NCI-H1694 (cell line): ENCODE data around the gene MEIS3.
A peak's percentile ranks its signal among the peaks of the same experiment; 100 is the strongest.

Source experiments
- DNase-seq: peaks from one replicate; lab custom pipeline; 2025; lab: John Stamatoyannopoulos, UW

Gene MEIS3

DNA sequence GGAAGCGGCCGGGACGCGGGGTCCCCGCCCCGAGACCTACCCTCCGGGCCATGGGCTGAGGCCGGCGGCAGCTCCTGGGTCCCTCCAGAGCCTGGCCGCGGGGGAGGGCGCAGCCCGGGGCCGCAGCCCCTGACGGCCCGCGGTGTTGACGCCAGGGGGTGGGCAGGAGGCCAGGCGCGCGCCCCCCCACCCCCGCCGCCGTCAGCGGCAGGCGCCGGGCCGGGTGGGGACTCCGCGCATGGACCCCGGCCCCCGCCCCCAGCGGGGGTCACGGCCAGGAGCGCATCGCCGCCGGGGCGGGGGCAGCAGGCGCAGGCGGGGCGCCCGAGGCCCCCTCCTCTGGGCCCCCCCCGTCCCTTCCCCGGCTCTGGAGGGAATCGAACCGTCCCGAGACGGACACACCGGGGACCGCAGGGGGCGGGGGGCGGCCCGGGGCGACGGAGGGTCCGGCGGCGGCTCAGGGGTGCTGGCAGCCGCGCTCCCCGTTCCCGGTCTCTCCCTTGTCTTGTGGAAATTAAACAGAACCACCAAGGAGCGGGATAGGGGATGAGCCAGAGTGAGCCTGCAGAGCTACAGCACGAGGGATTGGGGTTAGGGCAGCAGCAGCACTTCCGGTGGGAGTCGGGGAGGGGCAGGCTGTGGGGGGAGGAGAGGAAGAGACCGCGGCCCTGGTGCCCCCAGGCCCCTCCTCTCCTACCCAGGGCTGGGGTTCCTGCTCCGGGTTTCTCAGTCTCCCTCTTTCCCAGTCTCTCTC, at the start of gene MEIS3:
Gene MEIS3, minus strand, starts transcription at position 498 of the 754 bp plus-strand sequence. Its CDS starts 446 bp downstream, at position 52.
- DNase-seq = peak; percentile 13

DNA sequence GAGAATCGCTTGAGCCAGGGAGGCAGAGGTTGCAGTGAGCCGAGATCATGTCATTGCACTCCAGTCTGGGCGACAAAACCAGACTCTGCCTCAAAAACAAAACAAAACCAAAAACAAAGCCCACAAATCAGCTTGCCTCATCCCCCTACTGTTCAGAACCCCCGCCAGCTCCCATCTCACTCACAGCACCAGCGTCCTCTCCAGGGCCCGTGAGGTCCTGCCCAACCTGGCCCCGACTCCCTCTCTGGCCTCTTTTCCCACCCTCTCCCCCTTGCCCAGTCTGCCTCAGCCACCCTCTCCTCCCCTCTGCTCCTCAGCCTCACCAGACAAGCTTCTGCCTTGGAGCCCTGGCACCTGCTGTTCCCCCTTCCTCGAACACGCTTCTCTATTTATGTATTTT, 48.6 kb upstream of the MEIS3 start:
- DNase-seq = no peak

DNA sequence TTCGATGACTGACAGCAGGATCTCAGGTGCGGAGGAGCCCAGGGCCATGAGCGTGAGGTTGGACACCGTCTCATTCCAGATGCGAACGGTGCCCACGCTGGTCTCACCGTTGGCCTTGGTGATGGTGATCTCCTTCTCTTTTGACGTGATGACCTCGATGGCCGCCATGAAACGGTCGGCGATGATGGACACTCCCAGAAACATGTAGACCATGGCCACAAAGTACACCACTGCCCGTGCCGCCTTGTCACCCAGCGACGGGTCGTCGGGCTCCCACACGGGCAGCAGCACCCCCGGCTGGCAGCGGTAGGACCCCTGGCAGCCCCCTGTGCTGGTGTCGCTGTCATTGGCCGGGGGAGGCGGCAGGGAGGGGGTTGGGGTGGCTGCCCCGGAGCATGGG, 46.6 kb upstream of the MEIS3 start:
- DNase-seq = no peak

DNA sequence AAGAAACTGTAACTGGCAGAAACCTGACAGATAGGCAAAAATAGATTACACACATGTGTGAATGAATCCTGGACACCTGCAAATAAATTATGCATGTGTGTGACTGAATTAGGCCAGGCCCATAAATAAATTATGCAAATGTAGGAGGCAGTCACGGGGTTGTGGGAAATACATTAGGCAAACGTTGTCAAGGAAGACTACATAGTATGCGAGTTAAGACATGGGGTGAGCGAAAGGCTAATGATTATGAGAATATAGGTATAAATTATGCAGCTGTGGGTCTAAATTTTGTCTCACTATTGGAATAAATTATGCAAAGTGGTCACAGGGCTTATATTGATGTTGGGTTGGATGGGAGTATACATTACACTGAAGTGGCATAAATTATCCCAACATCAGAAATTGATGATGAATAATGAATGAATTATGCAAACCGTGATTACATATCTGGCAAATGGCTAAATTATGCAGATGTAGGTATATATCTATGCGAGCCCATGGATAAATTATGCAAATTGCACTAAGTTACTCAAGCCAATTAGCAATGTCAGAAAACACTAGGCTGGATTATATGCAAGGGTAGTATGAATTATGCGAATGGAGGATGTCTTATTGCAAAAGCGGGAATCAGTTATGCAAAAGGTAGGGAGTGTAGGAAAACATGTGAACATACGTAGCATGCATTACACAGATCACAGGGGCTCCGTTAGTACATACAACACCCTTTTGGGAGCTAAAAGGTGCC, 45.5 kb upstream of the MEIS3 start:
- no peak for DNase-seq

DNA sequence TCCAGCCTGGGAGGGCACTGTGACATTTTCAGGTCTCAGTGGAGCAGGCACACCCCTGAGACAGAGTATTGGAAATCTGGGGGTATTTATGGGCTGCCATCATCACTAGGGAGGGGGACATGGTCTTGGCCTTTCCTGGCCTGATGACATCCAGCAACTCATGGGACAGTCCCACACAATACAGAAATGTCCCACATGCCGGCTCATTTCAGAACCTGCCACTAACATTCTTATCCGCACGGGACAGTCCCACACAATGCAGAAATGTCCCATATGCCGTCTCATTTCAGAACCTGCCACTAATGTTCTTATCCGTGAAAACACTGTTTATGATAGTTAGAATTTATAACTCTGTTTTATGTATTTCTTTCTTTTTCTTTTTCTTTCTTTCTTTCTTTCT, 42.5 kb upstream of the MEIS3 start:
- DNase-seq = no peak

DNA sequence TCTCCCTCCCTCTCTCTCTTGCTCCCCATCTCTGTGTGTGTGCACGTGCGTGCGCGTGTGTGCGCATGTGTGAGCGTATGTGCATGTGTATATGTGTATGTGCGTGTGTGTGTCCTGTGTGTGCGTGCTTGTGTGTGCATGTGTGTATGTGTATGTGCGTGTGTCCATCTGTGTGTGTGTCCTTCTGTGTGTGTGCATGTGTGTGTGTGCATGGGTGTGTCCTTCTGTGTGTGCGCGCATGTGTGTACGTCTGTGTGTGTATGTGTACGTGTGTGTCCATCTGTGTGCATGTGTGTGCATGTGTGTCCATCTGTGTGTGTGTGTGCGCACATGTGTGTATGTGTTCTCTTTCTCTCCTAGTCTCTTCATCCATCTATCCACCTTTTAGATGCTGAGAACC, 40.1 kb upstream of the MEIS3 start:
- no peak for DNase-seq

DNA sequence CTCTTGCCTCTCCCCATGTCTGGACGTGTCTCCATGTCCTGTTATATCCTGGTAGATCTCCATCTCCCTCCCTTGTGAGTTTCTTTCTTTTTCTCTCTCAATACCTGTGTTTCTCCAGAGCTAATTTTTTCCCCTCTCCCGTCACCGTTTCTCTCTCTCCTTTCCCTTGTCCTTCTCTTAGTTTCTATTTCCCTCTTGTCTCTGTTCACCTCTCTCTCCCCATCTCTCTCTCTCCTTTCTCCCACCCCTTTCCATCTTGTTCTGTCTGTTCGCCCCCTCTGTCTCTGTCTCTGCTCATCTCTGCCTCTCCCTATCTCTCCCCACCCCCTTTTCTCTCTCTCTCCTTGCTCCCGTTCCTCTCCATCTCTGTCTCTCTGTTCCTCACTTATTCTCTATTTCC, 39.3 kb upstream of the MEIS3 start:
- no peak for DNase-seq

DNA sequence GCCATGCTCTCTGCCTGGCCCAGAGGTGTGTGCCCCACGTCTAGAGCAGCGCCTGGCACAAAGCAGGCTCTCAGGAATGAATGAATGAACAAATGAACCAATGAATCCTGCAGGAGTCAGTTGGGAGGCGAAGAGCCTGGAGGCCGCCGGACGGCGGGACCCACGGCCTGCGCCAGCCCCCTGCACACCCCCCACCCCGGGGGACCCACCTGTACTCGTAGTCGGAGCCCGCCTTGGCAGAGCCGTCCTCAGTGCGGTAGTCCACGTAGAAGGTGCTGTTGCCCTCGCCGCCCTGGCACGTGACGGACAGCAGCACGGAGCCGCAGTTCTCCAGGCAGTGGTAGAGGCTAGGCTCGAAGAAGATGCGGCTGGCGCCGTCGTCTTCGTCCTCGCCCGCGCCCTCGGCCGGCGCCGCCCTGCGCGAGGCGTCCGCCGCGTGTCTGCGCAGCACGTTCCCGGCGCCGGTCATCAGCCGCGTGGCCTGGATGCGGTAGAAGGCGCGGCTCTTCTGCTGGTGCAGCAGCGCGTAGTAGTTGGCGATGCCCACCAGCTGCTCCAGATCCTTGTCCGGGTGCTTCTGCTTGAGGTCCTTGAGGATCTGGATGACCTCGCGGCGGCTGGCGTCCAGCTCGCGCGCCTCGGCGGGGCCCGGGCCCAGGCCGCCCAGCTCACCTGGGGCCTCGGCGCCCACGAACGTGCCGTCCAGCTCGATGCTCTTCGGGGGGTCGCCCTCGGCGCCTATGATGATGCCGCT, 37.6 kb upstream of the MEIS3 start:
- no peak for DNase-seq

DNA sequence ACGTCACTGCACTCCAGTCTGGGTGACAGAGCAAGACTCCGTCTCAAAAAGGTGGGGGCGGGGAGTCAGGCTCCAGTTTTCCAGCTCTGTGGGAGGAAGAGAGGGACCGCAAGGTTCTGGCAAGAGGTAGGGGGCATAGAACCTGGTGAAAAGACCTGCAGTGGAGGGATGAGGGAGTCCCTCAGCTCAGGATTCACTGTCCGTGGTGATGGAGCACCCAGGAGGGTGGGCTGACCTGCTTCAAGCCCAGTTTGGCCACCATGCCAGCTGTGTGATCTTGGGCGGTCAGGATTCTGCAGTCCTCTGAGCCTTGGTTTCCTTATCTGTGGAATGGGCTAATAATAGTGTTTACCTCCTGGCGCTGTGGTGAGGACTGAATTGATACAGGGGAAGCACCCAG, 31.2 kb upstream of the MEIS3 start:
- DNase-seq = no peak

DNA sequence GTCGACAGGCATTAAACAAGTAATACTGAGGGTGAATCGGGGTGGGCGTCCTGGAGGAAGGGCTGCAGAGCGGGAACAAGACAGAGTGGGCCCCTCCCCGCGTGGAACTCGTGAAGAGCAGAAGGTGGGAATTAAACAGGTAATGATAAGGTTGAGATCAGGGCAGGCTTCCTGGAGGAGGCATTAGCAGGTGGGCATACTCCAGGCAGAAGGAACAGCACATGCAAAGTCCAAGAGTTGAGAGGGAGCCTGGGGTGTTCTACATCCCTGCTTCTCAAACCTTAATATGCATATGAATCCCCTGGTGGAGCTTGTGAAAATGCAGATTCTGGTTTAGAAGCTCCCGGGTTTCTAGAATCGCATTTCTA, 29.0 kb upstream of the MEIS3 start:
- no peak for DNase-seq

DNA sequence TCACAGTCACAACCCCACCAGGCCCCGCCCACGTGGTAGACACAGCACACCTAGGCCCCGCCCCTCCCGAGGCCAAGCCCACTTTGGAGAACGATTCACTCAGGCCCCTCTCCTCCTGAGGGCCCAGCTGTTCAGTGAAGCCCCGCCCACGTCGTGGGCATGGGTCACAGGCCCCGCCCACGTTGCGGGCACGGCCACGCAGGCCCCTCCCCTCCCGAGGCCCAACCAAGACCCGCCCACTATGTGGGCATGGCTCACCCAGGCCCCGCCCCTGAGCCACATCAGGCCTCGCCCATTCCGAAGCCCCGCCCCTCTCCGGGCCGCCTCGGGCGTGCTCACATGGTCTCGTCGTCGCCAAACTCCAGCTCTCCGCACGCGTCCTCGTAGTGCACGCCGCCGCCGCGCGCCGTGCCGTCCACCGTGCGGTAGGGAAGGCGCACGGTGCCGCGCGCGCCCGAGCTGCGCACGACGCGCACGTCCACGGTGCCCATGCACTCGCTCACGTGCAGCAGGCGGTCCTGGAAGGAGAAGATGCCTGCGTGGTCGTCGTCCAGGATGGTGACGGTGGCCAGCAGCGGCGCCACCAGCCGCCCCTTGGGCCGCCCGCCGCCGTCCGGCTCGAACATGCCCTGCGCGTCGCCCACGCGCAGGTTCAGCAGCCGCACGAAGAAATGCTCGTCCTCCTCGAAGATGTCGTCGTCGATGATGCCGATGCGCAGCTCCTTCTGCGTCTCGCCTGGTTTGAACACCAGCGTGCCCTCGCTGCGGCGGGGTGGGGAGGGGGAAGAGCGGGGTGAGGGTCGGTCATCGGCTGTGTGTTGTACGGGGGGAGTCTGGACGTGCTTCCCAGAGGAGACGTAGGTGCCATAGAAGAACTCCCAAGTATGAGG, 28.4 kb upstream of the MEIS3 start:
- no peak for DNase-seq

DNA sequence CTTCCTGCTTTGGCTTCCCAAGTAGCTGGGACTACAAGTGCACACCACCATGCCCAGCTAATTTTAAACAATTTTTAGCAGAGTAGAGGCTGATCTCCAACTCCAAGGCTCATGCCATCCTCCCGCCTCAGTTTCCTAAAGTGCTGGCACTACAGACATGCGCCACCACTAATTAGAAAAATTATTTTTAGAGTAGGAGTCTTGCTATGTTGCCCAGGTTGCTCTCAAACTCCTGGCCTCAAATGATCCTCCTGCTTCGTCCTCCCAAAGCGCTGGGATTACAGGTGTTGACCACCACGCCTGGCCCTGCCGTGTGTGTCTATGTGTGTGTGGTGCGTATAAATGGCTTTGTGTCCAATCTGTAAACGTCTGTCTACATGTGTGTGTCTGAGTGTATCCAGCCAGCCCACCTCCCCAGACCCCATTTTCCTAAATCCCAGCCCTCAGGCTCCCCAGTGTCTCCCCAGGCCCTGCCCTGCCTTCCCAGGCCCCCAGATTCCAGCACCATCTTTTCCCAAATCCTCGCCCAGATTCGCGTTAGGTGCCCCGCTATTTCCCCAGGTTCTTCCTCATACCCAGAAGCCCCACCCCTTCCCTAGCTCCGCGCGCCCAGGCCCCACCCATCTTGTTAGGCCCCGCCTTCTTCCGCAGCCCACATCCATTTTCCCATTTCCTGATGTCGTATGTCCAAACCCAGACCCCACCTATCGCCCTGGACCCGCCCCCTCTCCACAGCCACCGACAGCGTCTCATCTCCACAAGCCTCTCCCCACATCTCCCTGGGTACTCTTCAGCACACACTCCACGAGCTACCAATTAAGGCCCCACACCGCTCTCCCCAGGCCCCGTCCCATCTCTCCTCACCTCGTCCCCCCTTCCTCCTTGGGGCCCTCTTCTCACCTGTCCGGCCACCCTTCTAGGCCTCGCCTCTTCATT, 27.5 kb upstream of the MEIS3 start:
- no peak for DNase-seq

DNA sequence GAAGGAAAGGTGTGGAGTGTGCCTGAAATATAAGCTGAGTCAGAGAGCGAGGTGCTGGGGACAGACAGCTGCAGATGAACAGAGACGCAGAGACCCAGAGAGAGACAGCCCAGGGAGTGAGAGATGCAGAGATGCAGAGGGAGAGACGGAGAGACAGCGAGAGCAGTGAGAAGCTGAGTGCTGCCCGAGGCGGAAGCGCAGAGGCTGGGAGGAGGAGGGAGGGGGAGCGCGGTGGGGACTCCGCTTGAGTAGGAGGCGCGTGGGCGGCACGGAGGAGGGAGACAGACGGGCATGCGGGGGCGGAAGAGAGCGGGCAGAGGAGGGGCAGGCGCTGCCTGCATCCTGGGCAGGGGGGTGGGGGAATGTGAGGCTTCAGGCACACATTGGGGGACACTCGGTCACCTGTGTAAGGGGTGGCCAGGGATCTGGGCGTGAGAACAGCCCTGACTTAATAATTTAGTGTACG, 26.6 kb upstream of the MEIS3 start:
- peak; percentile 38 for DNase-seq

DNA sequence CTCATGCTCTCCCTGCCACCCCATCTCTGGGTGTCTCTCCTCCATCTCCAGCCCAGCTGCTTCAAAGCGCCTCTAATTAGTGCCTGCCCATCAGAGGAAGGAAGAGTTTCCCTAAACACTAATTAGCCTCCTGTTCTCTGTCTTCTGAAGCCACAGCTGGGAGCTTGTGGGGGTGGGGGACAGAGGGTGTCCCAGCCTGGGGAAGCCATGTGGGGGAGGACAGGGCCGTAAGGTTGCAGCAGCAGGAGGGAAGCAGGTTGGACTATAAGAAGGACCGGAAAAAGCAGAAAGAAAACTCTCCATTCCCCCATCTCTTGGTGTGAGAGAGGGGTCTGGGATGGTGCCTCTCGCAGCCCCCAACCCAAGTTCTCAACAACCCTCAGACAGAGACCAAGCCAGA, 26.2 kb upstream of the MEIS3 start:
- DNase-seq = peak; percentile 89

DNA sequence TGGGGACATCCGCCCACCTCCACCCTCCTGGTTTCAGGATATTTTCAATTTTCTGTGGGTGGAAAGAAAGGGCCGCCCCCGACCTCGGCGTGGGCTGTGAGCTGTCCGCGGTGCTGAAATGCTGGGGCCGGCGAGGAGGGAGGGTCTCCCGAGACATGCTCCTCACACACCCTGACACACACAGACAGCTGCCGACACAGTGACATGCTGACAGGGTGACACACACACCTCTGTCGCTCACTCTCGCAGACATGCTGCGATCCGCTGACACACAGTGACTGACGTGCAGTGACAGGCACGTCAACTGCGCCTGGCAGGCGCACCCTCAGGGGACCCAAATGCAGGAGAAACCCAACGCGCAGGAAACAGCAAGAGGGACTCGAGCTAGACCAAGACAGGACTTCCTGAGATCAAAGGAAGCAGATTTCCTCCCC, 25.1 kb upstream of the MEIS3 start:
- no peak for DNase-seq

DNA sequence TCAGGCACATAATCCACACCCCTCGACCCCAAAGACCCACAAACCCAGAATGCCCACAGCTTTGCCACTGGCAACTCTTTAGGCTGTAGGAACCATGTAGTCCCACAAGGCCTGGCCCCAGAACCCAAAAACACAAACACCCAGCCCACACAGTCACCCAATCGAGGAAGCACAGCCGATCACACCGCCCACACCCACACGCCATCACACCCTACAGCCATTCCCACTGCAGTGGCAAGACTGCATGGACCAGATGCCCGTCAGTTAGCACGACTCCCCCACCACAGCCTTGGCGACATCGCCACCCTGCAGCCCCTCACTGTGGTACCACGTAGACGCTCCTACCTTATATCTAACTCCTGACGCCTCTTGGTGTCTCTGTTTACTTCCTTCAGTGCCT, 24.0 kb upstream of the MEIS3 start:
- DNase-seq = no peak

DNA sequence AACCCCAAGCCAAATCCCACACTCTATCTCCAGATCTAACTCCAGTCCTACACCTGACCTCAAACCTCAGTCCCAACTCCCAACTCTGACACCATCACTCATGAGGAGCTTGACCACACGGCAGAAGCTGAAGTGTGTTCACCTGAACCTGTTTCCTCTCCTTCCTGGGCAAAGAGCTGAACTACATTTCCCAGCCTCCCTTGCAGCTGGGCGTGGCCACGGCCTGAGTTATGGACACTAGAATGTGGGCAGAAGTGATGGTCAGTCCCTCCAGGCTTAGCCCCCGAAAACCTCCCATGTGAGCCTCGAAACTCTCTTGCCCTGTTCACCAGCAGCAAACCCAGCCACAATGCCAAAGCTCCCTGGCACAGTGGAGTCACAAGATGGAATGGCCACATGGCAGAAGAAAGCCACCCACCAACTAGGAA, 19.5 kb upstream of the MEIS3 start:
- DNase-seq = no peak

DNA sequence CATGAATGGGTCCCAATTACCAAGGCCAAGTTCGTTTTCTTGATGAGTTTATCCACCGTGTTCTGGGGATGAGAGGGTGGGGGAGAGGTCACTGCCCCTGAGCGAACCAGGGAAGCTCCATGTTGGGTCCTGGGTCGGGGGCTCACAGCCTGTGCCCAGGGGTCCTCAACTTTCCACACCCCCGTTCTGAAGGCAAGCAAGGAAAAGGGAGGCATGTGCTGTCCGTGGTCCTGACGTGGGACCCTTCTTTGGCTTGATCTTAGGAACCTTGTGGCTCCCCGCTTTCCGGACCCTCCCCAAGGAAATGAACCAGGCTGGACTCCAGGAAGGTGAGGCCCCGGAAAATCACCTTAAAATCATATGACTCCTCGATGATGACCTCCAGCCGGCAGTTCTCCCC, 18.2 kb upstream of the MEIS3 start:
- DNase-seq = no peak

DNA sequence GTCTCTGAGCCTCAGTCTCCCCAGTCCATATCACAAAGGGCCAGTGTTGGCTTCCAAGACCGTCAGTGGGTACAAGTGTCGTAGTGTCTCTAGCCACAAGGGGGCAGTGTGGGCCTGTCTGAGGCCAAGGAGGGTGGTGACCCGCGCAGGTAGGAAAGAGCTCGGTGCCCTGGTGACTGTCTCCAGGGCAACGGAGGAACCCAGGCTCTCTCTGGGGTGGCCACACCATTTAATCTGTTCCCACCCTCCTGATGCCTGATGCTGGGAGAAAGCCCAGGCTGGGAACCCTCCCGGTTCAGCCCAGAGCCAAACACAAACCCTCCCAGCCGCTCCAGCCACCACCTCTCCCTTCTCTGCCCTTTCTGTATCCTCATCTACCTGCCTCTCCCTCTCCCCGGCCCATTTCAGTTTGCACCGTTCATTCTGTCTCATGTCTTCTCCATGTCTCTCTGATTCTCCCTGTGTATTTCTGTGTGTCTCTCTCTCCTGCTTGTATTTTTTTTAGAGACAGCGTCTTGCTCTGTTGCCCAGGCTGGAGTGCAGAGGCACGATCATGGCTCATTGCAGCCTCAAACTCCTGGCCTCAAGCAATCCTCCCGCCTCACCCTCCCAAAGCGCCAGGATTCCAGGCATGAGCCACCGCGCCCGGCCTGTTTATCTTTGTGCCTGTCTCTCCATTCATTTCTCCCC, 17.5 kb upstream of the MEIS3 start:
- peak; percentile 75 for DNase-seq

DNA sequence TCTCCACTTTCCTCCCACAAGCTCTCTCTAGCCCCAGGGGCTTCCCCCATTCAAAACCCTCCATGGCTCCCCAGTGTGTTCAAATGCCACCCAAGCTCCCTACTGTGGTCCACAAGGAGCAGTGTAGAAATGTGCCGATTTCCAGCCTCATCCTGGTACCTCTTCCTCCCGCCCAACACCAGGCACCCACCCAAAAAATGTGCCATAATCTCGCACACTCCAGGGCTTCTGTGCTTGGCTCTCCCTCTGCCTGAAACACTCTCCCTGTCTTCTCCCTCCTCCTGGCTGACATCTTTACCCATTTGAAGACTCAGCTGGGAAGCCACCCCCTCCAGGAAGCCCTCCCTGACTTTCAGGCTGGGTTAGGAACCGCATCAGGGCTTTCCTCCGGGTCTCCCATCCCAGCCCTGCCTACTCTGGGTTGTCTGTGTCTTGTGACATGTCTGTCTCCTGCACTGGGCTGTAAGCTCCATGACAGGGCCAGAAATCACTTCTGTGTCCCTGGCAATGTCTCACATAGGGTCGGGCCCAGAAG, 16.6 kb upstream of the MEIS3 start:
- DNase-seq = no peak
